GM21717 (cell line): ENCODE measurements around the gene AQP2.
"Not testable (repeated sequence)": the region's sequence is repeated elsewhere in the genome, so short reads cannot be mapped to it uniquely, and the experiment has no call there.

Experiments used
- ATAC-seq: cut with Tn5 transposase; IDR thresholded peaks from one replicate; pipeline ENCODE4 v1.9.1; 2021; ENCODE audit warnings: mild to moderate bottlenecking, moderate library complexity; ENCODE audit not compliant: unreplicated experiment

Gene AQP2

GRCh38 chr12:49984476-49985359 lies 34.2 kb downstream of the AQP2 start:
- no peak for ATAC-seq

DNA sequence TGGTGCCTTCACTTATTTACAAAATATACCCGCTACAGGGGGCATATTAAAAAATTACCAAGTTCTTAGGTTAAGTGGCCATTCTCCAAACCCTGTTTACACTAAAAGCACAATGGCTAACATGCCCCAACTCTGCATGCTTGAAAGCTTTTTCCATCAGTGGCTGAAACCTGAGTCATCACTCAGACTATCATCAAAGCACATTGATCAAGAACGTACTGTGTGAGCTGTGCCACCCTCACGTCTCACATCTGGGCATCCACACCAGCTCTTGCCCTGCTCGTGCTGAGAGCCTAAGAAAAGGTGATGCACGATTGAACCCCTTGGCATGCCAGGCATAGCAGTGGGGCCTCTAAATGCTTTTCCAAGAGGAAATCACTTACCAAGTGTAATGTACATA lies 35.4 kb downstream of the AQP2 start:
- ATAC-seq: no peak

GRCh38 chr12:49986476-49986875 lies 35.9 kb downstream of the AQP2 start:
- not testable (repeated sequence) for ATAC-seq

GRCh38 chr12:49987625-49988303 lies 37.2 kb downstream of the AQP2 start:
- ATAC-seq: no peak

GRCh38 chr12:49989400-49989799 lies 38.9 kb downstream of the AQP2 start:
- ATAC-seq: not testable (repeated sequence)

GRCh38 chr12:49990273-49990672 lies 39.7 kb downstream of the AQP2 start:
- ATAC-seq: no peak

DNA sequence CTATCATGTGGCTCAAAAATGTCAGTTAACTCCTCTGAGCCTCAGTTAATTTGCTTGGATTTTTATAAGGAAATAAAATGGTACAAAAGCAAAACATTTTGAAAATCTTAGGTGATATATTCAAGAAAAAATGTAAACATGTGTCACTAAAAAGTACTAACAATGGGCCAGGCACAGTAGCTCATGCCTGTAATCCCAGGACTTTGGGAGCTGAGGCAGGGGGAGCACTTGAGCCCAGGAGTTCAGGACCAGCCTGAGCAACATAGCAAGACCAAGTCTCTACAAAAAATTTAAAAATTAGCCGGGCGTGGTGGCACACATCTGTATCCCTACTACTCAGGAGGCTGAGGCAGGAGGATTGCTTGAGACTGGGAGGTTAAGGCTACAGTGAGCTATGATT lies 47.9 kb downstream of the AQP2 start:
- ATAC-seq: no peak

DNA sequence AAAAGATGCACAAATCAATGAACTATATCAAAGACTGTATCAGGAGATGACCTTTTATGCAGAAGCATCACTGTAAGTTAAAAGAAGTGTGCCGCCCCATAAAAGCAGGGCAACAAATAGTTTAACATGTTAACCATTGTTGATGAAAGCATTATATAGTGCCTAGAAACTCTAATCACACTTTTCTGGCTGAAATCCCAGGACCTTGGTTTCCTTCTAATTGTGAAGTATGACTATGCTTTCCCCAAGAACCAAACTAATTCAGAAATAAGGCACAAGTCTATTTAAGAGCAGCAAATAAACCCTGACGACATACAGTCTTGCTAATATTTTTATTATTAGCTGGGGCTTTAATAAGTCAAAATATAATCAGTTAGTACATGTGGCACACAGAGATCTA lies 53.1 kb downstream of the AQP2 start:
- ATAC-seq: no peak

GRCh38 chr12:50004696-50005095 lies 54.2 kb downstream of the AQP2 start:
- ATAC-seq: no peak

DNA sequence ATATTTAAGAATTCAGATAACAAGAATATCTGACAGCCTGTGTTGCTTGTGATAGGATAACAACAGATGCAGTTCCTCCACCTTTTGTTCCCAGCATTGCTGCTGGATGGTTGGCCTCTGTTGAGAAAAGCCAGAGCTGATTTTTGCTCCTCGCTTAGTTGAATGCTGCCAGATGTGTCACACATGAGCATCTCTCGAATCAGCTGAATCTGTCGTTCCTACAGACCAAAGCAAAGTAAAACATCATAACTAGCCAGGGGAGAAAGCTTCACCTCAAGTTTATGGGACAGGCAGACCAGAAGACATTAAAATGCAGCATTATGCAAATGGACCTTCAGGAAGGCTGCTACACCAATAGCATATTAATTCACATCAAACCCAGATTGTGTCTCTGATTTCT lies 54.6 kb downstream of the AQP2 start:
- no peak for ATAC-seq

DNA sequence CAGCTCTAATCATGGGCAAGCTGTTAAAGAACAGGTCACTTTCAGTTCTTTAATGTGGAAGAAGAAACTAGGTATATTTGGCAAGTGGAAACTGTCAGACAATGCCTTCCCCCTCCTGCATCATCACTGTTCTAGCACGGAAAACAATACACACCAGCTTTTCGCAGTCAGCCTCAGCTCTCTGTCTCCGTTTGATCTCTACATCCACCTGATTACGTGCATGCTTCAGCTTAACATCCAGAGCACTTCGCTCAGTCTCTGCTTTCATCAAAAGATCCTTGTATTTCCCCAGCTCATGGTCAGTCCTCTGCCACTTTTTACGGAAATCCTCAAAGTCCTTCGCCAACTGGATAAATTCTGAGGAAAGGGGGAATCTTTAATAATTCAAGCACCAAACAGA lies 55.7 kb downstream of the AQP2 start:
- no peak for ATAC-seq

DNA sequence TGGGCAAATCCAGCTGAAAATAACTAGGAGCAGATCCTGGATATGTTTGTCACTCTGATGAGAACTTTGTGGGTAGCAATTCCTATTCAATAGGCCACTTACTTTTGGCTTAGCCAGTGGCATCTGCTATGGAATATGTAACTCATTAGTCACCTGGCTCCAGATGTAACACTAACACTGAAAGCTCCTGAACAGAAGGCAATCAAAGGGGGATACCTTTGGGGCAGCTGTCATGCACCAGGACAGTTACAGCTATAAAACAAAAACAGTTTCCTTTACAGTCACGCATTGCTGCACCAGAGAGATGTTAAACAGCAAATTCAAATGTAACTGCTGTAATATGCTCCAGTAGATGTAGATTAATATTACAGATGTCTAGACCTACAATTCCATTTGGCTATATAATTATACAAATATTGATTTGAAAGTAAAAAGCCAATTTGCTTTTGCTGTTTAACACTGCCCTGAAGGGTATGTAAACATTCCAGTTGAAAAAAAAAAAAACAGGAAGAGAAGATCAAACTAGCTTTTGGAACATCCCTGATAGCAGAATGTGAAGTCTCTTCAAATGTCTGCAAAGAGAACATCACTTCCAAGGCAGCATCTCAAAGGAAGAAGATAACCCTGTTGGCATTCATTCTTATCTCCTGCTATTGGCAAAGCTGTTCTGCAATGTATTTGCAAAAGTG lies 56.4 kb downstream of the AQP2 start:
- ATAC-seq: no peak
